H9 (cell line): ENCODE results near the gene SMIM20. TPM values are rescaled to one million over a fixed set of nuclear protein-coding genes. Genes with fewer than 3 reads are reported as not detected.

Experiments
- DNase-seq: peaks from one replicate; pipeline ENCODE4 v3.0.0-alpha.2; 2017
- H2AFZ ChIP-seq: one replicate; pipeline ENCODE4 v1.6.1; 2013; ENCODE audit warnings: mild to moderate bottlenecking, low read length, control low read depth, moderate library complexity
- H2AK5ac ChIP-seq: 2 replicates; pipeline ENCODE4 v1.6.1; 2013; ENCODE audit warnings: low read length, control low read depth, mixed read lengths; ENCODE audit not compliant: insufficient read length
- H2BK120ac ChIP-seq: one replicate; pipeline ENCODE4 v1.6.1; 2013; ENCODE audit warnings: low read depth, mild to moderate bottlenecking, low read length, control low read depth, inconsistent platforms; ENCODE audit not compliant: poor library complexity, severe bottlenecking
- H2BK12ac ChIP-seq: 2 replicates; pipeline ENCODE4 v1.6.1; 2013; ENCODE audit warnings: low read length, control low read depth, mixed read lengths, low read depth; ENCODE audit not compliant: insufficient read length
- H2BK15ac ChIP-seq: 2 replicates; pipeline ENCODE4 v1.6.1; 2013; ENCODE audit warnings: low read depth, low read length, control low read depth
- H2BK20ac ChIP-seq: one replicate; pipeline ENCODE4 v1.6.1; 2013; ENCODE audit warnings: low read depth, mild to moderate bottlenecking, low read length, control low read depth, inconsistent platforms; ENCODE audit not compliant: poor library complexity, severe bottlenecking
- H2BK5ac ChIP-seq: 2 replicates; pipeline ENCODE4 v1.6.1; 2013; ENCODE audit warnings: low read length, control low read depth, mixed read lengths; ENCODE audit not compliant: insufficient read length
- H3K14ac ChIP-seq: 2 replicates; pipeline ENCODE4 v1.6.1; 2013; ENCODE audit warnings: low read length, control low read depth; ENCODE audit not compliant: insufficient read depth
- H3K18ac ChIP-seq: 2 replicates; pipeline ENCODE4 v1.6.1; 2013; ENCODE audit warnings: low read depth, mild to moderate bottlenecking, mixed read lengths, low read length, control low read depth; ENCODE audit not compliant: insufficient read length
- H3K23ac ChIP-seq: 2 replicates; pipeline ENCODE4 v1.6.1; 2013; ENCODE audit warnings: low read length, control low read depth, mixed read lengths, low read depth; ENCODE audit not compliant: insufficient read length
- H3K23me2 ChIP-seq: 2 replicates; pipeline ENCODE4 v1.6.1; 2013; ENCODE audit warnings: low read depth, mild to moderate bottlenecking, mixed read lengths, low read length, control low read depth; ENCODE audit not compliant: insufficient read length, poor library complexity, severe bottlenecking
- H3K27ac ChIP-seq: 2 replicates; pipeline ENCODE4 v1.5.1; 2013; ENCODE audit warnings: low read length, control low read depth, mixed read lengths, low read depth; ENCODE audit not compliant: insufficient read length
- H3K27me3 ChIP-seq: 2 replicates; pipeline ENCODE4 v1.6.1; 2013; ENCODE audit warnings: low read length, control low read depth, inconsistent platforms; ENCODE audit not compliant: insufficient read depth
- H3K4ac ChIP-seq: 2 replicates; pipeline ENCODE4 v1.6.1; 2013; ENCODE audit warnings: low read depth, mild to moderate bottlenecking, control low read depth, inconsistent platforms, low read length, moderate library complexity
- H3K4me1 ChIP-seq: 2 replicates; pipeline ENCODE4 v1.6.1; 2013; ENCODE audit warnings: low read length, control low read depth, inconsistent platforms; ENCODE audit not compliant: insufficient read depth
- H3K4me2 ChIP-seq: 2 replicates; pipeline ENCODE4 v1.6.1; 2013; ENCODE audit warnings: low read length, control low read depth, mixed read lengths; ENCODE audit not compliant: insufficient read length, insufficient read depth
- H3K56ac ChIP-seq: 2 replicates; pipeline ENCODE4 v1.6.1; 2013; ENCODE audit warnings: low read depth, mild to moderate bottlenecking, mixed read lengths, low read length, control low read depth; ENCODE audit not compliant: insufficient read length
- H3K79me1 ChIP-seq: 2 replicates; pipeline ENCODE4 v1.6.1; 2013; ENCODE audit warnings: low read depth, mild to moderate bottlenecking, moderate library complexity, low read length, control low read depth, inconsistent platforms; ENCODE audit not compliant: insufficient read depth, poor library complexity, severe bottlenecking
- H3K79me2 ChIP-seq: 2 replicates; pipeline ENCODE4 v1.6.1; 2013; ENCODE audit warnings: low read length, control low read depth, inconsistent platforms; ENCODE audit not compliant: insufficient read depth
- H3K9ac ChIP-seq: 2 replicates; pipeline ENCODE4 v1.6.1; 2013; ENCODE audit warnings: low read length, control low read depth, mixed read lengths; ENCODE audit not compliant: insufficient read length; ENCODE audit errors: extremely low read depth
- H3K9me3 ChIP-seq: one replicate; pipeline ENCODE4 v1.6.1; 2013; ENCODE audit warnings: low read depth, low read length, inconsistent platforms; ENCODE audit not compliant: control insufficient read depth
- H3T11ph ChIP-seq: one replicate; pipeline ENCODE4 v1.6.1; 2013; ENCODE audit warnings: mild to moderate bottlenecking, low read length, control low read depth, inconsistent platforms
- H4K20me1 ChIP-seq: one replicate; pipeline ENCODE4 v1.6.1; 2013; ENCODE audit not compliant: control insufficient read depth, insufficient read length, insufficient read depth
- H4K5ac ChIP-seq: 2 replicates; pipeline ENCODE4 v1.6.1; 2013; ENCODE audit warnings: low read depth, mild to moderate bottlenecking, mixed read lengths, low read length, control low read depth; ENCODE audit not compliant: insufficient read length
- H4K8ac ChIP-seq: replicated peaks from 2 replicates; pipeline ENCODE4 v1.6.1; 2013; ENCODE audit warnings: low read length, control low read depth, mixed read lengths, low read depth; ENCODE audit not compliant: insufficient read length
- H4K91ac ChIP-seq: 2 replicates; pipeline ENCODE4 v1.6.1; 2013; ENCODE audit warnings: low read depth, mild to moderate bottlenecking, moderate library complexity, mixed read lengths, low read length, control low read depth; ENCODE audit not compliant: insufficient read length
- H3K27ac Mint-ChIP-seq, 3 experiments: 2 replicates in 2 of 3; 3 replicates in 1 of 3; pipeline ENCODE4 v1.8.0; 2020 to 2021; ENCODE audit warnings: mixed read lengths in 3 of 3, mild to moderate bottlenecking in 1 of 3, moderate library complexity in 1 of 3
- H3K27me3 Mint-ChIP-seq: 2 replicates; pipeline ENCODE4 v1.8.0; 2021; ENCODE audit warnings: low read depth, mild to moderate bottlenecking, moderate library complexity, mixed read lengths
- H3K36me3 Mint-ChIP-seq, 3 experiments: 2 replicates in 2 of 3; 3 replicates in 1 of 3; pipeline ENCODE4 v1.8.0; 2020 to 2021; ENCODE audit warnings: low read depth in 3 of 3, mixed read lengths in 3 of 3; ENCODE audit not compliant: insufficient read depth in 1 of 3
- H3K4me1 Mint-ChIP-seq, 2 experiments: 2 replicates each; pipeline ENCODE4 v1.8.0; 2020; ENCODE audit warnings: mixed read lengths in 2 of 2
- H3K4me3 Mint-ChIP-seq, 2 experiments: 2 replicates in 1 of 2; 3 replicates in 1 of 2; pipeline ENCODE4 v1.8.0; 2020 to 2021; ENCODE audit warnings: mild to moderate bottlenecking in 2 of 2, mixed read lengths in 2 of 2, moderate library complexity in 1 of 2
- H3K9me3 Mint-ChIP-seq, 2 experiments: 2 replicates in 1 of 2; 3 replicates in 1 of 2; pipeline ENCODE4 v1.8.0; 2020; ENCODE audit warnings: mild to moderate bottlenecking in 2 of 2, mixed read lengths in 2 of 2, moderate library complexity in 1 of 2
- CTCF ChIP-seq: fragments of 200-600 bp; sonication (generic); conservative IDR thresholded peaks from 3 replicates; pipeline ENCODE4 v1.8.0; 2021; ENCODE audit warnings: antibody characterized with exemption, mild to moderate bottlenecking
- WGBS: extraction: QIAGEN DNeasy Blood & Tissue Kit; methylation state at CpG from one replicate; pipeline ENCODE4 v1.1.7; 2013; ENCODE audit warnings: missing lambda C conversion rate, low lambda C conversion rate, mixed read lengths; ENCODE audit not compliant: insufficient read length; ENCODE audit errors: extremely low coverage; 5-methylcytosine and 5-hydroxymethylcytosine counted together
- total RNA-seq: library from RNA; stranded (reverse); gene quantifications from 2 replicates; pipeline ENCODE4 v1.2.1, GENCODE V29; 2021

SMIM20 gene
- total RNA-seq, 1 experiment from 2014 or later: 40.2 TPM

- Mint-ChIP-seq H3K36me3 (peaks cover 0 to 4% (median 3%) of the 10 kb centered on the region in 3 experiments; a peak in 1 of 7 replicates), H3K27me3 (peaks cover 4% of the 10 kb centered on the region), H3K27ac (no peak overlapping the region), H3K9me3 (peaks cover 7 to 8% of the 10 kb centered on the region in 2 experiments; a peak in 3 of 5 replicates), H3K4me3 (no peak overlapping the region), H3K4me1 (no peaks in the 10 kb centered on the region)
- Histone ChIP-seq H4K8ac (no peak overlapping the region), H3K23me2 (no peaks in the 10 kb centered on the region), H4K20me1 (no peaks in the 10 kb centered on the region), H3K56ac (no peak overlapping the region), H2BK20ac (no peak overlapping the region), H2AFZ (no peak overlapping the region), H3K14ac (no peak overlapping the region), H3K4ac (no peak overlapping the region), H2BK120ac (no peak overlapping the region), H4K5ac (no peak overlapping the region), H3K79me2 (no peaks in the 10 kb centered on the region), H3K4me1 (no peaks in the 10 kb centered on the region), H3K23ac (no peak overlapping the region), H2BK5ac (no peak overlapping the region), H3K27me3 (no peaks in the 10 kb centered on the region), H3T11ph (no peak overlapping the region), H3K9ac (no peak overlapping the region), H2AK5ac (no peak overlapping the region), H2BK15ac (no peak overlapping the region), H4K91ac (no peak overlapping the region), H3K4me2 (no peak overlapping the region), H3K79me1 (no peaks in the 10 kb centered on the region), H2BK12ac (no peak overlapping the region), H3K9me3 (no peaks in the 10 kb centered on the region), H3K18ac (no peak overlapping the region), H3K27ac (no peak overlapping the region)
- DNase-seq: no peak
- TF ChIP-seq CTCF: no peak
- no CpG with 5 or more reads among the region's 2 CpGs for WGBS
Observed at GRCh38 chr4:25936696-25937095, 22.7 kb downstream of the SMIM20 start.
